ENCODE measurements around the gene FUBP1. TPM values are rescaled to one million over a fixed set of nuclear protein-coding genes. Genes with fewer than 3 reads are reported as not detected.

FUBP1 gene
- total and polyA plus RNA-seq, 9 of the 15 experiments (the other 6 are each of a cell fraction or from before 2014, with no cell fraction given): 104 to 294 (median 213) TPM

DNA sequence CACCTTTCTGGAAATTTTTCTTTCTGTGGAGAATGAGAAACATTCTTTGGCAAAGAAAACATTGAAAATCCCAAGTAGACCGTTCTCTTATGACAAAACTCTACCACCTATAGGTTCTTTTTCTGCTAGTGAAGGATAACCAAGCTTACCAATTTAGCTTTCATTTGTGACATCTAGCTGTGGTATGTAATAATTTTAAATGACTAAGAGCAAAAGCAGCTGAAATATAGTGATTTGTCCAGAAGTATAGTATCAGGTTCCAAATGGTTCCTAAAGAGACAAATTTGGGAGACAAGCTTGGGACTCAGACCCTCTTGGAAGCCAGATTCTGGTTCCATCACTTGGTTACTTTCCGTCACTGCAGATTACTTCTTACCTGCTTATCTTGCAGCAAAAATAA, 24.4 kb downstream of the FUBP1 start:
- Histone ChIP-seq H3K9me1 (ENCODE audit: control insufficient read depth, insufficient read depth, low read length) (no peaks in the 10 kb centered on the region), H3K9me3 (replicated peaks; ENCODE audit: control insufficient read depth, insufficient read depth, low read depth, low read length) (no peaks in the 10 kb centered on the region), H3K27ac (ENCODE audit: extremely low read depth, low read depth, low read length) (no peak overlapping the region), H4K20me1 (replicated peaks; ENCODE audit: control insufficient read depth, insufficient read depth, low read length) (no peaks in the 10 kb centered on the region), H3K36me3 (ENCODE audit: control insufficient read depth, insufficient read depth, low read length) (peaks cover 99% of the 10 kb centered on the region), H3K4me3 (no peak overlapping the region), H3K9ac (ENCODE audit: insufficient read depth in 1 of 2, low read depth in 2 of 2, low read length in 2 of 2) (no peak overlapping the region), H3K27me3 (ENCODE audit: control insufficient read depth in 2 of 2, insufficient read depth in 2 of 2, low read length in 2 of 2) (no peaks in the 10 kb centered on the region), H3K4me1 (replicated peaks in 1 of 2; ENCODE audit: control insufficient read depth in 2 of 2, insufficient read depth in 2 of 2, low read length in 2 of 2) (no peaks in the 10 kb centered on the region), H2AFZ (ENCODE audit: low read depth, low read length) (no peak overlapping the region), H3K4me2 (ENCODE audit: insufficient read depth, low read length) (no peak overlapping the region), H3K79me2 (ENCODE audit: control insufficient read depth, insufficient read depth, low read length) (peaks cover 17% of the 10 kb centered on the region; the same call in 2 of the 3 replicates)
- no TSS peak for BruUV-seq (replicated peaks)
- in situ Hi-C loops (cut with MboI): no loop called here
- CTCF ChIA-PET (ENCODE audit: low intra/inter-chr PET ratio): no interaction called here
- FAIRE-seq: no peak
- POLR2A ChIA-PET: interaction anchor here (0.8 to 1.4 kb wide), 5 partner anchors 10 to 24 kb away, joined by 3 to 6 read pairs (median 3); partner anchors contain the start of gene FUBP1
- intact Hi-C loops (cut with micrococcal nuclease): no loop called here
- WGBS (ENCODE audit: insufficient coverage, low coverage, missing lambda C conversion rate): 95% methylated on average over 2 of the region's 2 CpGs
- no peak for ATAC-seq
- no peak for TF ChIP-seq ETS2 (tag; IDR thresholded peaks at IDR 0.05; ENCODE audit: borderline replicate concordance, poor library complexity, severe bottlenecking)
- TF ChIP-seq SNIP1 (IDR thresholded peaks at IDR 0.05; ENCODE audit: low read depth): no peak
- no peak for DNase-seq (ENCODE audit: extremely low read depth in 1 of 4, low spot score in 3 of 4)

DNA sequence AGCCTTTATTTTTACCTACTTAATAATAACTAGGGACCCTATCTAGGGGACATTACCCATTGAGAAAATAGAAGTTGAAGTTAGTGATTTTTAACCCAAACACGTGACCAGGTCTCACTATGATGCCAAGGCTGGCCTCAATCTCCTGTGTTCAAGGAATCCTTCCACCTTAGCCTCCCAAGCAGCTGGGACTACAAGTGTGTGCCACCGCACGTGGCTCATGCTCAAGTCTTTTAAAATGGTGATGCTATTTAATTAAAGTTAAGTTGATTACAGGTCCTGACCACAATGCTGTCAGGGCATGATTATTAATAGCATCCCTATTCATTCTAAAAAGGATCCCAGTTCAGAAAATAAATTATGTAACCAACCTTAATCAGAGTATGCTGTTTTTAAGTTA, 25.0 kb downstream of the FUBP1 start:
- in situ Hi-C loops (cut with MboI) (no loop called here), intact Hi-C loops (cut with micrococcal nuclease) (no loop called here)
- peaks cover 99% of the 10 kb centered on the region for H3K36me3 ChIP-seq (ENCODE audit: control insufficient read depth, insufficient read depth, low read length)
- H3K27me3 ChIP-seq (ENCODE audit: control insufficient read depth in 2 of 2, insufficient read depth in 2 of 2, low read length in 2 of 2): no peaks in the 10 kb centered on the region
- FAIRE-seq (no peak), ATAC-seq (no peak), DNase-seq (ENCODE audit: extremely low read depth in 1 of 4, low spot score in 3 of 4) (no peak)
- no peak overlapping the region for H3K9ac ChIP-seq (ENCODE audit: insufficient read depth in 1 of 2, low read depth in 2 of 2, low read length in 2 of 2)
- H3K79me2 ChIP-seq (ENCODE audit: control insufficient read depth, insufficient read depth, low read length): peaks cover 18% of the 10 kb centered on the region; the same call in 2 of the 3 replicates
- no peak overlapping the region for H3K4me2 ChIP-seq (ENCODE audit: insufficient read depth, low read length)
- no peaks in the 10 kb centered on the region for H3K9me3 ChIP-seq (replicated peaks; ENCODE audit: control insufficient read depth, insufficient read depth, low read depth, low read length)
- 90% methylated on average over 3 of the region's 3 CpGs for WGBS (ENCODE audit: insufficient coverage, low coverage, missing lambda C conversion rate)
- no peak overlapping the region for H3K27ac ChIP-seq (ENCODE audit: extremely low read depth, low read depth, low read length)
- no peak overlapping the region for H2AFZ ChIP-seq (ENCODE audit: low read depth, low read length)
- no peaks in the 10 kb centered on the region for H4K20me1 ChIP-seq (replicated peaks; ENCODE audit: control insufficient read depth, insufficient read depth, low read length)
- BruUV-seq (replicated peaks): no TSS peak
- CTCF ChIA-PET (ENCODE audit: low intra/inter-chr PET ratio): no interaction called here
- TF ChIP-seq ZNF224 (CRISPR knock-in tag; IDR thresholded peaks at IDR 0.05) (no peak), E2F3 (CRISPR knock-in tag; IDR thresholded peaks at IDR 0.05) (no peak), ERF (CRISPR knock-in tag; IDR thresholded peaks at IDR 0.05) (no peak), NR2C1 (IDR thresholded peaks at IDR 0.05) (no peak), NR2C1 (tag; IDR thresholded peaks at IDR 0.05) (no peak), HMGN3 (IDR thresholded peaks at IDR 0.05; ENCODE audit: borderline replicate concordance, extremely low read depth, insufficient read length, low read depth, low read length) (no peak), HCFC1 (IDR thresholded peaks at IDR 0.05; ENCODE audit: low read depth, low read length) (no peak), CTBP1 (IDR thresholded peaks at IDR 0.05; ENCODE audit: borderline replicate concordance) (no peak), BACH1 (tag; IDR thresholded peaks at IDR 0.05) (no peak), ZZZ3 (IDR thresholded peaks at IDR 0.05) (no peak), ZNF384 (IDR thresholded peaks at IDR 0.05; ENCODE audit: low read depth, low read length) (no peak)
- TF ChIP-seq, protein P1, sequence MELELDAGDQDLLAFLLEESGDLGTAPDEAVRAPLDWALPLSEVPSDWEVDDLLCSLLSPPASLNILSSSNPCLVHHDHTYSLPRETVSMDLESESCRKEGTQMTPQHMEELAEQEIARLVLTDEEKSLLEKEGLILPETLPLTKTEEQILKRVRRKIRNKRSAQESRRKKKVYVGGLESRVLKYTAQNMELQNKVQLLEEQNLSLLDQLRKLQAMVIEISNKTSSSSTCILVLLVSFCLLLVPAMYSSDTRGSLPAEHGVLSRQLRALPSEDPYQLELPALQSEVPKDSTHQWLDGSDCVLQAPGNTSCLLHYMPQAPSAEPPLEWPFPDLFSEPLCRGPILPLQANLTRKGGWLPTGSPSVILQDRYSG (tag; conservative IDR thresholded peaks at IDR 0.05; ENCODE audit: low read depth): no peak
- POLR2A ChIA-PET: interaction anchor here (1.3 to 1.4 kb wide), 2 partner anchors 20 to 25 kb away, joined by 3 to 6 read pairs; partner anchors contain the start of gene FUBP1
- H3K4me1 ChIP-seq (replicated peaks in 1 of 2; ENCODE audit: control insufficient read depth in 2 of 2, insufficient read depth in 2 of 2, low read length in 2 of 2): no peaks in the 10 kb centered on the region
- H3K4me3 ChIP-seq: no peak overlapping the region
- H3K9me1 ChIP-seq (ENCODE audit: control insufficient read depth, insufficient read depth, low read length): no peaks in the 10 kb centered on the region
